22Rv1 (cell line): ENCODE results near the gene C1orf74.
"Not testable (repeated sequence)": the region's sequence is repeated elsewhere in the genome, so short reads cannot be mapped to it uniquely, and the experiment has no call there.

Source experiments
- H3K27ac ChIP-seq: fragments of 450-650 bp; 2 replicates; pipeline ENCODE4 v1.5.1; 2017
- ZFX ChIP-seq: fragments of 450-650 bp; IDR thresholded peaks from 2 replicates; pipeline ENCODE4 v1.6.1; 2017; ENCODE audit warnings: antibody characterized with exemption, borderline replicate concordance
- TF ChIP-seq, protein P1 (sequence below): fragments of 450-650 bp; IDR thresholded peaks from 2 replicates; pipeline ENCODE4 v1.5.1; 2017; ENCODE audit warnings: mild to moderate bottlenecking

C1orf74 gene

GRCh38 chr1:209805341-209805781 lies 21.0 kb upstream of the C1orf74 start:
- TF ChIP-seq ZFX, result no peak
- TF ChIP-seq, protein P1, sequence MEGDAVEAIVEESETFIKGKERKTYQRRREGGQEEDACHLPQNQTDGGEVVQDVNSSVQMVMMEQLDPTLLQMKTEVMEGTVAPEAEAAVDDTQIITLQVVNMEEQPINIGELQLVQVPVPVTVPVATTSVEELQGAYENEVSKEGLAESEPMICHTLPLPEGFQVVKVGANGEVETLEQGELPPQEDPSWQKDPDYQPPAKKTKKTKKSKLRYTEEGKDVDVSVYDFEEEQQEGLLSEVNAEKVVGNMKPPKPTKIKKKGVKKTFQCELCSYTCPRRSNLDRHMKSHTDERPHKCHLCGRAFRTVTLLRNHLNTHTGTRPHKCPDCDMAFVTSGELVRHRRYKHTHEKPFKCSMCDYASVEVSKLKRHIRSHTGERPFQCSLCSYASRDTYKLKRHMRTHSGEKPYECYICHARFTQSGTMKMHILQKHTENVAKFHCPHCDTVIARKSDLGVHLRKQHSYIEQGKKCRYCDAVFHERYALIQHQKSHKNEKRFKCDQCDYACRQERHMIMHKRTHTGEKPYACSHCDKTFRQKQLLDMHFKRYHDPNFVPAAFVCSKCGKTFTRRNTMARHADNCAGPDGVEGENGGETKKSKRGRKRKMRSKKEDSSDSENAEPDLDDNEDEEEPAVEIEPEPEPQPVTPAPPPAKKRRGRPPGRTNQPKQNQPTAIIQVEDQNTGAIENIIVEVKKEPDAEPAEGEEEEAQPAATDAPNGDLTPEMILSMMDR, result no peak
- H3K27ac ChIP-seq, result peak overlapping the region; percentile 80

DNA sequence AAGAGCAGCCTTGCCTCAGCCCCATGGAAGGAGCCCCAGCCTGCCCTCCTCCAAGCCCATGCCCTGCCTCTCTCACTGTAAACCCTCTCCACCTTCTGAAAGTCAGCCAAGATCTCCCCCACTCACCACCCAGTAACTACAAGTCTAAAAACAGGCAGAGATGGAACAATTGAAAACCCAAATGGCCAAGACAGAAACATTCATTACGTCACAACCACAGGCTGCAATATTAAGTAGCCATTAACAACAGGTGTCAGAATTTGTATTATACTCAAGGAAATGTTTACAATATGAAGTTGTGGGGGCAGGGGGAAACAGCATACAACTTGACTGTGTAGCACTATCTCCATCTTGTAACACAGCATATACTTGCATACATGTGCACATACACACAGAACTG lies 19.2 kb upstream of the C1orf74 start:
- no peak overlapping the region for H3K27ac ChIP-seq
- TF ChIP-seq, protein P1, result no peak
- no peak for TF ChIP-seq ZFX

- no peak overlapping the region for H3K27ac ChIP-seq
- no peak for TF ChIP-seq ZFX
- TF ChIP-seq, protein P1, result no peak
These were observed 18.4 kb upstream of the C1orf74 start for GRCh38 chr1:209802780-209803152.

- no peak for TF ChIP-seq ZFX
- TF ChIP-seq, protein P1, result no peak
These were observed 17.9 kb upstream of the C1orf74 start for GRCh38 chr1:209802117-209802779.

DNA sequence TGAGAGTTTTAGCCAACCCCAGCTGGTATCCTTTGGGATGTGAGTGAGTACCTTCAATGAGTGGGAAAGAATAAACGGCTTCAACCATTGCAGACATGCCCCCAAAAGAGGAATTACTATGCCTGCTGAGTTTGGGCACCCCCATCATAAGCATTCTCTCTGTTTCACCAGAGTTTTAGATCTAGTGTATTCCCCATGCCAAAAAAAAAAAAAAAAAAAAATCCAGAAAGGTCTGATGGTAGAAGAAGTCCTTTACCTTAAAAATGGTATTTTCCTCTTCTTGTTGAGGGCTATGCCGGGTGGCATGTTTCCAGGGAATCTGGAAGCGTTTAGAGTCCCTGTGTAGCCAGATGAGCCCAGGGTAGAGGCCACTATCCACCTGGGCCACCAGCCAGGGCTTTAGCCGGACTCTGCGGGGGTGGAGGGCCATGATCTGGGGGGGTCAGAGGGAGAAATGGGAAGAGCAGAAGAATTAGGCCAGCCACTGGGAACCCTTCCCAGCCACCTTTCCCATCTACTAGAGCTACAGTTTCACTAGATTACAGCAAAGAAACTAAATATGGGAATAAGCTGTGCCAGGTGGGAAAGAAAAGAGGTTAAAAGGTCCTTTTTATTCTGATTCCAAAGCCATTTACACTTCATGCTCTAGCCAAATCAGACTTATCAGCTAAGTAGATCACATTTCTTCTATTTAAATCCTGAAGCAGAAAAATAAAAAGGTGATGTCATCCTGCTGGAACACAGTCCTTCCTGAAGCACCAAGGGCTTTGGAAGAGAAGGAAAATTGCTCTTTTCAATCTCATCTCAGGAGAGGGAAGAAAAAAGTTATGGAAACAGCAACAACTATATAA lies 16.9 kb upstream of the C1orf74 start:
- H3K27ac ChIP-seq, result peak overlapping the region; percentile 12; the same call in 1 of the 2 replicates
- no peak for TF ChIP-seq ZFX
- TF ChIP-seq, protein P1, result no peak

More at GRCh38 chr1:209802117-209802779, 17.9 kb upstream of the C1orf74 start:
- H3K27ac ChIP-seq, result peak overlapping the region; percentile 12

DNA sequence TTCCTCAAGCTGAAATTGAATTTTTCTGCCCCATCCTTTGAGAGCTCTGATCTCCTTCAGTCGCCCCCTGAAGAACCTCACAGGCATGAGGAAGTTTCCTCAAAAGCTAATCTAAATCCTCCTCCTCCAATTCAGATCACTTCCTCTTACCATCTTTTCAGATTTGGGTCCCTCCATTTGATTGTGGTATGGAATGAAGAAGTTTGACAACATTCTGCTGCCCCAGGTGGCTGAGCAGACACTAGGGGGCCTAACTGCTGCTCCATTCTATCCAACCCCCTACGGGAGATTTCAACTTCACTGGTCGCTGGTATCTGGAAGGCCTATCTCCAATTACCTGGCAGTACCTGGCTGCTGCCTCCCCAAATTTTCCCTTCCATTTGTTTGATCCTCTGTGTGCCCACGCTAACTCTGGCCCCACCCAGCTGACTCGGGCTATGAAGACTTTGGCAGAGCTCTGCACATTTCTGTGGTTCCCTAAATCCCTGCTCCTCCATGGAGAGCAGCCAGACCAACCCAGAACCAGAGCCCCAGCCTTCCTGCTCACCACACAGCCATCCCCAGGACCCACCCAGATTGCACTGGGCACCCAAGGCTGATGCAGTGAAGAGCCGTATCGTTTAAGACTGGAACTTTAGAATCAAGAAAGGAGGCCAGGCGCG lies 13.8 kb upstream of the C1orf74 start:
- TF ChIP-seq ZFX, result no peak
- TF ChIP-seq, protein P1, result no peak
- no peak overlapping the region for H3K27ac ChIP-seq

DNA sequence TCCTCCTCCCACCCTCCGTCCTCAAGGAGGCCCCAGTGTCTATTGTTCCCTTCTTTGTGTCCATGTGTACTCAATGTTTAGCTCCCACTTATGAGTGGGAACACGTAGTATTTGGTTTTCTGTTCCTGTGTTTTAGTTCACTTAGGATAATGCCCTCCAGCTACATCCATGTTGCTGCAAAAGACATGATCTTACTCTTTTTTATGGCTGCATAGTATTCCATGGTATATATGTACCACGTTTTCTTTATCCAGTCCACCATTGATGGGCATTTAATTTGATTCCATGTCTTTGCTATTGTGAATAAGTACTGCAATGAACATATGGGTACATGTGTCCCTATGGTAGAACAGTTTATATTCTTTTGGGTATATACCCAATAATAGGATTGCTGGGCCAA lies 9.4 kb upstream of the C1orf74 start:
- H3K27ac ChIP-seq, result not testable (repeated sequence)
